ENCODE data around the gene ZNF2.

The ZNF2 gene

GRCh38 chr2:95207111-95207961, 41.7 kb downstream of the ZNF2 start, which contains the start of gene ZNF892:
Gene ZNF892, plus strand, starts transcription at chr2:95207521. Its CDS starts 295 bp downstream, at chr2:95207816.
- DNase-seq: peak; percentile 61 to 64 (median 62)

- DNase-seq: no peak
Measured at GRCh38 chr2:95208106-95208505, 42.5 kb downstream of the ZNF2 start.

- no peak for DNase-seq
Measured at GRCh38 chr2:95215018-95215612, 49.5 kb downstream of the ZNF2 start.

GRCh38 chr2:95220449-95220848, 54.8 kb downstream of the ZNF2 start:
- DNase-seq: no peak

- no peak for DNase-seq
Measured at GRCh38 chr2:95225658-95226057, 60.0 kb downstream of the ZNF2 start.

GRCh38 chr2:95231723-95232122, 66.1 kb downstream of the ZNF2 start:
- peak in 1 of 4 experiments; percentile 11 for DNase-seq

GRCh38 chr2:95232232-95232631, 66.6 kb downstream of the ZNF2 start:
- DNase-seq: no peak
